KOPT-K1 (cell line): Measurements from ENCODE around the gene ADCY2.

Source experiments
- H3K27ac ChIP-seq: fragments of 200-600 bp; sonication (generic); 2 replicates; pipeline ENCODE4 v1.5.1; 2016; ENCODE audit warnings: antibody characterized with exemption, mild to moderate bottlenecking, low read depth, low read length; ENCODE audit not compliant: poor library complexity, severe bottlenecking
- H3K36me3 ChIP-seq: fragments of 200-600 bp; sonication (generic); 2 replicates; pipeline ENCODE4 v1.5.1; 2017; ENCODE audit warnings: antibody characterized with exemption, mild to moderate bottlenecking, low read length, moderate library complexity; ENCODE audit not compliant: insufficient read depth
- H3K9me3 ChIP-seq: fragments of 200-600 bp; sonication (generic); 2 replicates; pipeline ENCODE4 v1.5.1; 2017; ENCODE audit warnings: antibody characterized with exemption, low read length, mild to moderate bottlenecking; ENCODE audit not compliant: insufficient read depth, poor library complexity, severe bottlenecking

ADCY2 gene

DNA sequence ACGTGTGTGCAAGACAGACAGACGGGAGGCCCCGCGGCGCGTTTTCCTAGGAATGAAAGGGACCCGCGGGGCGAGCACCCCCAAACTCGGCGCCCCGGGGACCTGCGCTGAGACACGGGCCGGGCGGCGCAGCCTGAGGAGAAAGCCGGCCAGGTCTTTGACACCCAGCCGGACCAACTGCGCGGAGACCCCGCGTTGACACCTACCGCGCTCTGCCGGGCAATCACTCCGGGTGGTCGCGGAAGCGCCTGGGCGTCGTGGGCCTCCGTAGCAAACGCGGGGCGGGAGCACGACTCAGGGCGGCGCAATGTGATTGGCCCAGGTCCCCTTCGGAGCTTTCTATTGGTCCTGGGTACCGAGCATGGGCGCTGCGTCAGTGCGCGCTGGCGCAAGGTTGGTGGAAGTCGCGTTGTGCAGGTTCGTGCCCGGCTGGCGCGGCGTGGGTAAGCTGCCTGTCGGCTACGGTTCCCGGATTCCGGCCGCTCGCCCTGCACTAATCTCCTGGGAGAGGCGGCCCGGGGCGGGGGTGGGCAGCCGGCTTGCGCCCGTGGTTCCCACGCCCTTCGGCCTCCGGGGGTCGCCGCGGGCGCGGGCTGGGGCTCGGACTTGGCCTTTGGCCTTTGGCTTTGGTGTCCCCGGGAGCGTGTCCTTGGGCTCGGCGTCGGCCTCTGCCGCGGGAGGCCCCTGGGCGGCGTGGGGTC is 473.0 kb downstream of the ADCY2 start, which contains the start of the genes FASTKD3 and MTRR:
TSS of gene FASTKD3 (minus strand) at position 259 of the 701 bp plus-strand sequence. CDS start 948 bp downstream, outside the sequence.
TSS of gene MTRR (plus strand) at position 376 of the 701 bp plus-strand sequence. CDS start 1,647 bp downstream, outside the sequence.
- no peaks in the 10 kb centered on the region for H3K9me3 ChIP-seq
- peaks cover 41% of the 10 kb centered on the region for H3K36me3 ChIP-seq
- peak within 1 kb of the TSS; percentile 73 for H3K27ac ChIP-seq

DNA sequence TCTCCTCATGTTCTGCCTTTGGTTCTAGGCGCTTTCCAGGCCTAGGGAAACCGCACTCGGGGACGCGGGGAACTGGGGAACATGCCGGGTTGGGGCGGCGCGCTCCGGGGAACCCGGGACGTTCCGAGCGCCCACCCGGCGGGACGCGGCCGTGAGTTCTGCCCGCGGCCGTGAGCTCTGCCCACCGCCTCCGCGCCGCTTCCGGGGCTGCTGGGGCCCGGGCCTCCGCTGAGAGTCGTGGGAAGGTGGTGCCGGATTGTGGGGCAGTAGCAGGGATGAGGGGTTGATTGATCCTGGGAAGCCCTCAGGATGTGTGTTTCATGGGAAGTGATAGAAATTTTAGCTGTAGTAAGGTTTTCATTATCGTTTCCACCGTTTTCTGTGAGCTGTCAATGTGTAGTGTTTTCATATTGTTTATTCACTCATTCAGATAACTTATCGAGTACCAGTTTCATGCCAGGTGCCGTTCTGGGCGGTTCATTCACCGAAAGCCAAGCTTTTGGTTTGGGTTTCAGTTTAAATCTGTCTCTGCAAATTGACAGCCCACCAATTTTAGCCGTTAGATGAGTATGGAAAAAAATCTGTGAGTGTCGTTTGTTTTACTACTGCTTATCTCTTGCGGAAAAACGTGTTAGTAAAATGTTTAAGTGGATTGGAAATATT is 473.7 kb downstream of the ADCY2 start:
- Histone ChIP-seq H3K27ac (peak overlapping the region; percentile 73), H3K9me3 (no peaks in the 10 kb centered on the region), H3K36me3 (peaks cover 43% of the 10 kb centered on the region)

DNA sequence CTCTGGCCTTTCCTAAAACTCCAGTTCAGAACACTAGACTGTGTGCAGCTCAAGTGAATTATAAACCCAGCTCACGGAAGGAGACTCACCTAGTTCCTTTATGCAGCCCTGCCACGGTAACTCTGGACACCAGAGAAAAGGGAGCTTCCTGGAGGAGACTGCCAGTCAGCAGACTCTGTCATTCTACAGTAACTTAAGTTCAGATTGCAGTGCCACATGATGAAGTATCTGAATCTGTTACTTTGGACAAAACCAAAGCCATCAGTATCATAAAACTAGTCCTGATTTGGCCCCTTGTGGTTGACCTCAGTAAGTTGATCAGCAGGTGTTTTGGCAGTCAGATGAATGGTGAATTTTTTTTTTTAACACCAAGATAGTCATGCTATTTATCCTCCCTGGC is 475.7 kb downstream of the ADCY2 start:
- Histone ChIP-seq H3K27ac (no peak overlapping the region), H3K9me3 (no peaks in the 10 kb centered on the region), H3K36me3 (peaks cover 41% of the 10 kb centered on the region)

DNA sequence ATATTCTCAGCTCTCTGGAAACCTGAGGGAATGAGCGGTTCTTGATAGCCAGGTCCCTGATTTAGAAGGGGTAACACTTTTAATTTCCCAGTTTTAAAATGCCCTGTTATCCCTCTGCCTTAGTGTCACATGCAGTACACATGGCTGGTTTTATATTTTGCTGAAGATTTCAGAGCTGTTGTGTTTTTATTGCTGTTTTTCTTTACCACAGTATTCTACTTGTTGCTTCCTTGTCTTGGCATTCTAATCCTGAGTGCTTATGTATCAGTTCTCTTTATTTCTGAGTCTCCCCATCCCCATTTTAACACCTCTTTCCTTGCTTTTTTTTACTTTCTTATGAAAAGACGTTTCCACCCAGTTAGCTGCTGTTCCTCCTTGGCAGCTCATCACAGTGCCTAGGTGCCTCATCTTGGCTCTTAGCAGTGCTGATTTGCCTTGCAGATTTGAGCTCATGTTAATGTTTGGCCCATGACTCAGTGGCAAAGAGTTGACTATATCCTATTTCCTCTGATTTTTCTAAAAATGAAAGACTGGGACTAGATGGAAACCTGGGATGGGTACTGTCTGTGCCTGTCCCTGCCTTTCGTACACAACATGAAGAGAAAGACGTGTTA is 476.7 kb downstream of the ADCY2 start:
- Histone ChIP-seq H3K36me3 (peaks cover 45% of the 10 kb centered on the region), H3K9me3 (no peaks in the 10 kb centered on the region), H3K27ac (no peak overlapping the region)

DNA sequence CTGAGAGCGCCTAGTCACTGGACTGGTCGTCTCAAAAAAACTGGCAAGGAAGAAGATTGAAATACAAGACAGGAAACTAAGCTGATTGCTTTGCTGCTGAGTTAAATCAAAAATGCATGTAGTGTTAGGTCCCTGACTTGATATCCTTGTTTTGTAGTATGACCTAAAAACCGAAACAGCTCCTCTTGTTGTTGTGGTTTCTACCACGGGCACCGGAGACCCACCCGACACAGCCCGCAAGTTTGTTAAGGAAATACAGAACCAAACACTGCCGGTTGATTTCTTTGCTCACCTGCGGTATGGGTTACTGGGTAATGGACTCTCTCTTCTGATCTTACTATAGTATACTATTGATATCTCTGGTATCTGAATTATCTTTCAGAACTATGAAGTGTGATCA is 477.3 kb downstream of the ADCY2 start:
- Histone ChIP-seq H3K27ac (no peak overlapping the region), H3K9me3 (no peaks in the 10 kb centered on the region), H3K36me3 (peaks cover 51% of the 10 kb centered on the region)

DNA sequence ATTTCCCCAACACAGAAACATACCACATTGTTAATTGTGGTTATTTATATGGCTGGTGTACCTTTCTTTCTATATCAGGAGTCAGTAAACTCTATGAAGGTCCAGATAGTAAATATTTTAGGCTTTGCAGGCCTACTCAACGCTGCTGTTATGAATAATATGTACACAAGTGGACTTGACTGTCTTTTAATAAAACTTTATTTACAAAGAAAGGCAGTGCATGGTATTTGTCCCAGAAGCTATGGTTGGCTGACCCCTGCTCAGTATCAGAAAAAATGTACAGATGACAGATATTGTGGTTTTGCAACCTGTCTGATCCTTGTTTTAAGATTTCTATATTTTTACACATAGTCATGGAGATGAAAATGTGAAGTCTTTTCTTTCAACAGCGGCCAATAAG is 478.7 kb downstream of the ADCY2 start:
- no peak overlapping the region for H3K27ac ChIP-seq
- H3K36me3 ChIP-seq, result peaks cover 65% of the 10 kb centered on the region
- no peaks in the 10 kb centered on the region for H3K9me3 ChIP-seq

DNA sequence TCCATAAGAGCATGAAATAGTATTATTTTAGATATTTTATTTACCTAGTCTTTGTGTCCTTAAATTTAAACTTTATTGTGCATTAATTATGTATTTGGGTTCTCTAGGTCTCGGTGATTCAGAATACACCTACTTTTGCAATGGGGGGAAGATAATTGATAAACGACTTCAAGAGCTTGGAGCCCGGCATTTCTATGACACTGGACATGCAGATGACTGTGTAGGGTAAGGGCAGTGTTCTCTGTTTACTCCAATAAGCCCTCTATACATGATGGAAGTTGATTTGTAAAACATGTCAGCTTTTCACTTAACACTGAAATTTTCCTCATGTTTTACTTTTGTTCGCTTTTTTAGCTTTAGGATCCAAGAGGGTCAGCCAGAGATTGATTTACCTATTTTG is 479.2 kb downstream of the ADCY2 start:
- H3K27ac ChIP-seq, result no peak overlapping the region
- H3K9me3 ChIP-seq, result no peaks in the 10 kb centered on the region
- H3K36me3 ChIP-seq, result peaks cover 70% of the 10 kb centered on the region

DNA sequence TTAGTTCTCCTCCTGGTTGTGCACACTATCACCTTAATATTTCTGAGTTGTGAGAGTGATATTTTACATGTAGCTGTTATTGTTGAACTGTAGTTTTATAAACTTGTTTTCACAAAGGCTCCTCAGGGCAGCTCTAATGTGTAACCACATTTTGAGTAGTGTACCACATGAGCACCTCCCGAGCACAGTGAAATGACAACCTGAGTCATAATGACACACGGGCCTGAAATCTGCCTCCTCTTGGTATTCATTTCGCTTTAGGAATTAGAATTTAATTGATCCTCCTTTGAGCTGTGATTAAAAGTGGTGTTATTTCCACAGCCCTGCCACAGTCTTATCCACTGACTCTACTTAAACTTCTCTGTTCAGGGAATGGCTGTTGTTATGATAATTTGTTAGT is 480.9 kb downstream of the ADCY2 start:
- Histone ChIP-seq H3K9me3 (no peaks in the 10 kb centered on the region), H3K27ac (no peak overlapping the region), H3K36me3 (peaks cover 87% of the 10 kb centered on the region)

DNA sequence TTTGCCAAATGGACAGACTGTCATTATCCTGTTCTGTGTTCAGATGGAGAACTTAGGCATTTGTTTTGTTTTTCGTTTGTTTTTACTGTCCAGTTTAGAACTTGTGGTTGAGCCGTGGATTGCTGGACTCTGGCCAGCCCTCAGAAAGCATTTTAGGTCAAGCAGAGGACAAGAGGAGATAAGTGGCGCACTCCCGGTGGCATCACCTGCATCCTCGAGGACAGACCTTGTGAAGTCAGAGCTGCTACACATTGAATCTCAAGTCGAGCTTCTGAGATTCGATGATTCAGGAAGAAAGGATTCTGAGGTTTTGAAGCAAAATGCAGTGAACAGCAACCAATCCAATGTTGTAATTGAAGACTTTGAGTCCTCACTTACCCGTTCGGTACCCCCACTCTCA is 481.9 kb downstream of the ADCY2 start:
- H3K27ac ChIP-seq, result no peak overlapping the region
- no peaks in the 10 kb centered on the region for H3K9me3 ChIP-seq
- H3K36me3 ChIP-seq, result peaks cover 93% of the 10 kb centered on the region

DNA sequence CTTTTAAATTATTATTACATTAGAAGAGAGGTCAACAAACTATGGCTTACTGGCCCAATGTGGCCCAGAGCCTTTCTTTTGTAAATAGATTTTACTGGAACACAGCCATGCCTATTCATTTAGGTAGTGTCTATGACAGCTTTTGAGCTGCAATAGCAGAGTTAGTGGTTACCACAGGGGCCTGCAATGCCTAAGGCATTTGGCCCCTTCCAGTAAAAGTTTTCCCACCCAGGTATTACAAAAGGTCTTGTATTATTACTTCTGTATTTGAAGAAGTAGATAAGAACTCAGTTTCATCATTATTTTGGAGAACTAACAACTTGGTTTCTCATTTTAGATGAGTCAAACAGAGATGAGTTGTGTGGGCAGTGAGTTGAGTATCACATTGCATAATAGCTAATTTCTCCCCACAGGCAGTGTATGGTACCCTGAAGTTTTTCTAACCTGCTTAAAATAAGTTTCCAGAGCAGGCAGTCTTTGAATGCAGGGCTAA is 482.5 kb downstream of the ADCY2 start:
- peaks cover 97% of the 10 kb centered on the region for H3K36me3 ChIP-seq
- H3K27ac ChIP-seq, result no peak overlapping the region
- no peaks in the 10 kb centered on the region for H3K9me3 ChIP-seq
